Heart left ventricle (tissue), 16 donors: ENCODE measurements around the gene TLR3. TPM values are rescaled to one million over a fixed set of nuclear protein-coding genes. Genes with fewer than 3 reads are reported as not detected.
"Not testable (repeated sequence)": the region's sequence is repeated elsewhere in the genome, so short reads cannot be mapped to it uniquely, and the experiment has no call there.

Experiments
- ATAC-seq, 4 donors: fragments of 200-7000 bp; cut with Tn5 transposase; one replicate each; pipeline ENCODE4 v1.9.1; 2020 to 2022; ENCODE audit warnings: moderate library complexity in 4 of 4, mild to moderate bottlenecking in 3 of 4, moderate number of reproducible peaks in 1 of 4
- DNase-seq, 5 donors: peaks; one replicate each; pipeline ENCODE4 v3.0.0-alpha.2; 2020
- H3K27ac ChIP-seq, 12 donors: fragments of 200-600 bp; sonication (generic) in 4 of 12; one replicate each; pipeline versions ENCODE4 v1.5.0 to v1.8.0; 2016 to 2022; ENCODE audit warnings: mild to moderate bottlenecking in 2 of 12
- H3K27me3 ChIP-seq, 9 donors: fragments of 200-600 bp; sonication (generic) in 2 of 9; one replicate each; pipeline versions ENCODE4 v1.5.1 to v1.8.0; 2016 to 2022; ENCODE audit warnings: mild to moderate bottlenecking in 3 of 9
- H3K36me3 ChIP-seq, 9 donors: fragments of 200-600 bp; sonication (generic) in 2 of 9; one replicate each; pipeline versions ENCODE4 v1.5.0 to v1.8.0; 2018 to 2022; ENCODE audit warnings: mild to moderate bottlenecking in 2 of 9
- H3K4me1 ChIP-seq, 12 donors: fragments of 200-600 bp; sonication (generic) in 4 of 12; one replicate each; pipeline versions ENCODE4 v1.5.0 to v1.8.0; 2016 to 2022; ENCODE audit warnings: mild to moderate bottlenecking in 3 of 12
- H3K4me3 ChIP-seq, 12 donors: fragments of 200-600 bp; sonication (generic) in 4 of 12; one replicate each; pipeline versions ENCODE4 v1.5.0 to v1.8.0; 2017 to 2022; ENCODE audit warnings: mild to moderate bottlenecking in 9 of 12, moderate library complexity in 4 of 12
- H3K9me3 ChIP-seq, 12 donors: fragments of 200-600 bp; sonication (generic) in 4 of 12; one replicate each; pipeline versions ENCODE4 v1.5.0 to v1.8.0; 2016 to 2022; ENCODE audit warnings: mild to moderate bottlenecking in 1 of 12
- POLR2A ChIP-seq, 2 donors: fragments of 450-650 bp; IDR thresholded peaks; one replicate each; pipeline ENCODE4 v1.6.1; 2017; ENCODE audit warnings: antibody characterized with exemption in 2 of 2, mild to moderate bottlenecking in 2 of 2, moderate library complexity in 2 of 2
- WGBS, 4 donors: extraction: QIAGEN DNeasy Blood & Tissue Kit in 2 of 4; methylation state at CpG; one replicate each; pipeline versions ENCODE4 v1.1.5 to v1.1.7; 2013 to 2018; 5-methylcytosine and 5-hydroxymethylcytosine counted together
- intact Hi-C, 10 donors: fragments of 100-400 bp; cut with DNase I; formaldehyde crosslinking; loops; one replicate each; pipeline versions ENCODE4 v1.11.1 to v1.14.2; 2022
- polyA plus RNA-seq, 2 donors: library from polyadenylated mRNA; stranded (reverse); fragments of 200-250 nt; gene quantifications; one replicate each; pipeline ENCODE4 v1.2.3, GENCODE V29; 2013
- total RNA-seq, 9 donors: library from RNA; depleted of rRNA in 2 of 9; stranded (reverse); fragments of >200 nt in 2 of 9; fragmentation: NEBNext Ultra II Directional in 3 of 9; extraction: Animal tissue kit (Norgen Biotek cat#: 25700) in 3 of 9; gene quantifications; one replicate each; pipeline versions ENCODE4 v1.1.0 to v1.2.4, GENCODE V29; 2016 to 2023
- TF ChIP-seq, protein P1 (sequence below), 12 donors: fragments of 200-600 bp; sonication (generic) in 4 of 12; IDR thresholded peaks; one replicate each; pipeline versions ENCODE4 v1.5.0 to v1.8.0; 2018 to 2022; ENCODE audit warnings: antibody characterized with exemption in 12 of 12, mild to moderate bottlenecking in 5 of 12
- donor health status: ischemic (EF 13 %, LVEDD 7.1; RV severe dilation, severe dysfunction).
- donor health status: healthy with polysubstance abuse.
- donor health status: DM: no; HTN: yes; CAD: no.
- donor health status: DM: no; HTN: no; CAD: no.
- donor health status: ischemic (EF 25% LVEDD 6.9; RV normal size, moderate dysfunction).
- donor health status: ischemic (EF 25% LVEDD 5.7; RV mildly dilated, moderate dysfunction).
- donor health status: healthy.
- donor health status: DM: yes; HTN: yes; CAD: no.
- donor health status: ischemic (EF 35%, LVEDD 5.7; RV mildly dilated, moderate dysfunction).
- donor health status: nonischemic (EF 11% LVEDD 7.7; RV severe dilation, severe dysfunction).
- donor health status: DM: yes; HTN: yes; CAD: no.
- donor health status: PGD.
- donor health status: ischemic (EF 29% LVEDD 5.4; RV normal size, mild dysfunction).
- donor health status: nonischemic (EF 23%, LVEDD 6.1; RV moderate dilation, normal function).

Gene TLR3
- total and polyA plus RNA-seq, 11 donors: 0.69 to 18.6 (median 2.8) TPM

- DNase-seq (no peak), ATAC-seq (peak; percentile 10 to 46 (median 40))
- Histone ChIP-seq H3K36me3 (no peaks in the 10 kb centered on the region), H3K27ac (peak overlapping the region in 1 of 12 donors; percentile 66), H3K4me3 (peak overlapping the region in 3 of 12 donors; percentile 7 to 28 (median 8)), H3K9me3 (peaks cover 0 to 6% (median 0%) of the 10 kb centered on the region in 12 donors), H3K4me1 (peaks cover 0 to 11% (median 6%) of the 10 kb centered on the region in 12 donors), H3K27me3 (no peaks in the 10 kb centered on the region)
- intact Hi-C loops: loop anchor here (2.0 to 10.0 kb wide), 5 partner anchors 397 to 835 kb away; partner anchors contain the start of genes CCDC110 (in 3 of the 10), CFAP97 (in 1 of the 10) and SNX25 (in 1 of the 10)
- WGBS, 4 donors: 33 to 48% (median 47%) methylated on average over 15 to 16 of the region's 16 CpGs
- TF ChIP-seq, protein P1, sequence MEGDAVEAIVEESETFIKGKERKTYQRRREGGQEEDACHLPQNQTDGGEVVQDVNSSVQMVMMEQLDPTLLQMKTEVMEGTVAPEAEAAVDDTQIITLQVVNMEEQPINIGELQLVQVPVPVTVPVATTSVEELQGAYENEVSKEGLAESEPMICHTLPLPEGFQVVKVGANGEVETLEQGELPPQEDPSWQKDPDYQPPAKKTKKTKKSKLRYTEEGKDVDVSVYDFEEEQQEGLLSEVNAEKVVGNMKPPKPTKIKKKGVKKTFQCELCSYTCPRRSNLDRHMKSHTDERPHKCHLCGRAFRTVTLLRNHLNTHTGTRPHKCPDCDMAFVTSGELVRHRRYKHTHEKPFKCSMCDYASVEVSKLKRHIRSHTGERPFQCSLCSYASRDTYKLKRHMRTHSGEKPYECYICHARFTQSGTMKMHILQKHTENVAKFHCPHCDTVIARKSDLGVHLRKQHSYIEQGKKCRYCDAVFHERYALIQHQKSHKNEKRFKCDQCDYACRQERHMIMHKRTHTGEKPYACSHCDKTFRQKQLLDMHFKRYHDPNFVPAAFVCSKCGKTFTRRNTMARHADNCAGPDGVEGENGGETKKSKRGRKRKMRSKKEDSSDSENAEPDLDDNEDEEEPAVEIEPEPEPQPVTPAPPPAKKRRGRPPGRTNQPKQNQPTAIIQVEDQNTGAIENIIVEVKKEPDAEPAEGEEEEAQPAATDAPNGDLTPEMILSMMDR (IDR thresholded peaks at IDR 0.05): no peak
- TF ChIP-seq POLR2A (IDR thresholded peaks at IDR 0.05): no peak
Measured at GRCh38 chr4:186039697-186040096, 29.3 kb upstream of the TLR3 start.

GRCh38 chr4:186040316-186040715 lies 28.6 kb upstream of the TLR3 start:
- Histone ChIP-seq H3K27ac (peak overlapping the region in 1 of 12 donors; percentile 66), H3K9me3 (no peaks in the 10 kb centered on the region), H3K4me1 (peaks cover 0 to 11% (median 6%) of the 10 kb centered on the region in 12 donors), H3K4me3 (no peak overlapping the region), H3K36me3 (no peaks in the 10 kb centered on the region), H3K27me3 (no peaks in the 10 kb centered on the region)
- 89 to 91% (median 90%) methylated on average over 12 of the region's 12 CpGs for WGBS, 4 donors
- no peak for TF ChIP-seq POLR2A (IDR thresholded peaks at IDR 0.05)
- TF ChIP-seq, protein P1 (IDR thresholded peaks at IDR 0.05): no peak
- DNase-seq (no peak), ATAC-seq (no peak)
- intact Hi-C loops: no loop called here

- H3K4me1 ChIP-seq, H3K36me3 ChIP-seq, intact Hi-C loops, DNase-seq, H3K9me3 ChIP-seq, H3K27ac ChIP-seq, H3K4me3 ChIP-seq, H3K27me3 ChIP-seq, ATAC-seq: not testable (repeated sequence)
- WGBS, 4 donors: 34 to 93% (median 88%) methylated on average over 5 of the region's 5 CpGs
Measured at GRCh38 chr4:186047501-186047900, 21.5 kb upstream of the TLR3 start.

- H3K9me3 ChIP-seq, H3K27ac ChIP-seq, H3K27me3 ChIP-seq, H3K4me3 ChIP-seq, intact Hi-C loops, ATAC-seq, H3K4me1 ChIP-seq, H3K36me3 ChIP-seq, DNase-seq: not testable (repeated sequence)
- 71 to 90% (median 88%) methylated on average over 8 of the region's 8 CpGs for WGBS, 4 donors
Measured at GRCh38 chr4:186050135-186050534, 18.8 kb upstream of the TLR3 start.

- Histone ChIP-seq H3K9me3 (no peaks in the 10 kb centered on the region), H3K27ac (no peak overlapping the region), H3K4me1 (no peaks in the 10 kb centered on the region), H3K27me3 (no peaks in the 10 kb centered on the region), H3K4me3 (no peak overlapping the region), H3K36me3 (no peaks in the 10 kb centered on the region)
- DNase-seq (no peak), ATAC-seq (no peak)
- WGBS, 4 donors: 50 to 68% (median 64%) methylated on average over 11 of the region's 11 CpGs
- TF ChIP-seq, protein P1 (IDR thresholded peaks at IDR 0.05): no peak
- TF ChIP-seq POLR2A (IDR thresholded peaks at IDR 0.05): no peak
- intact Hi-C loops: no loop called here
Measured at GRCh38 chr4:186051096-186051495, 17.9 kb upstream of the TLR3 start.
